A549 (cell line): ENCODE data around the gene NOTCH2.
"Not testable (repeated sequence)": the region's sequence is repeated elsewhere in the genome, so short reads cannot be mapped to it uniquely, and the experiment has no call there.

Experiments used
- CHD2 ChIP-seq: fragments of 150-350 bp; IDR thresholded peaks from 2 replicates; pipeline ENCODE4 v1.6.1; 2014; ENCODE audit warnings: low read length; ENCODE audit not compliant: partially characterized antibody
- EP300 ChIP-seq, 2 experiments: fragments of >200 bp; sonication (Bioruptor Twin); formaldehyde crosslinking; IDR thresholded peaks; 2 replicates in 1 of 2; 3 replicates in 1 of 2; pipeline ENCODE4 v1.6.1; 2016 to 2017
- JUNB ChIP-seq: fragments of >200 bp; sonication (Bioruptor Twin); formaldehyde crosslinking; IDR thresholded peaks from 2 replicates; pipeline ENCODE4 v1.6.1; 2016
- KDM1A ChIP-seq: fragments of 200-600 bp; sonication (generic); IDR thresholded peaks from 2 replicates; pipeline ENCODE4 v1.6.1; 2016; ENCODE audit warnings: low read depth, mild to moderate bottlenecking
- NR3C1 ChIP-seq: fragments of >200 bp; sonication (Bioruptor Twin); formaldehyde crosslinking; IDR thresholded peaks from 3 replicates; pipeline ENCODE4 v1.6.1; 2017
- POLR2A ChIP-seq: IDR thresholded peaks from 2 replicates; pipeline ENCODE4 v1.6.1; 2012; ENCODE audit warnings: mild to moderate bottlenecking, low read length
- RAD21 ChIP-seq, 2 experiments: fragments of >200 bp in 1 of 2; sonication (Bioruptor Twin) in 1 of 2; formaldehyde crosslinking in 1 of 2; IDR thresholded peaks in 1 of 2; conservative IDR thresholded peaks in 1 of 2; 2 replicates in 1 of 2; 3 replicates in 1 of 2; pipeline ENCODE4 v1.6.1; 2012 to 2018; ENCODE audit warnings: inconsistent platforms in 1 of 2
- RNF2 ChIP-seq: fragments of 200-600 bp; sonication (generic); IDR thresholded peaks from 2 replicates; pipeline ENCODE4 v1.6.1; 2016; ENCODE audit warnings: low read depth, mild to moderate bottlenecking, antibody characterized with exemption, moderate library complexity, borderline replicate concordance
- SMC3 ChIP-seq: fragments of >200 bp; sonication (Bioruptor Twin); formaldehyde crosslinking; IDR thresholded peaks from 3 replicates; pipeline ENCODE4 v1.6.1; 2018; ENCODE audit warnings: inconsistent platforms
- ZSCAN20 ChIP-seq: fragments of 250-450 bp; sonication (Bioruptor Pico); IDR thresholded peaks from 2 replicates; pipeline ENCODE4 v1.8.0; 2022; ENCODE audit warnings: mild to moderate bottlenecking, moderate library complexity
- TF ChIP-seq, protein P1 (sequence below): fragments of >200 bp; sonication (Bioruptor Twin); formaldehyde crosslinking; IDR thresholded peaks from 3 replicates; pipeline ENCODE4 v1.5.1; 2016
- TF ChIP-seq, protein P2 (sequence below): fragments of 150-350 bp; IDR thresholded peaks from 2 replicates; pipeline ENCODE4 v1.6.1; 2014; ENCODE audit warnings: low read depth, mild to moderate bottlenecking, low read length

DNA sequence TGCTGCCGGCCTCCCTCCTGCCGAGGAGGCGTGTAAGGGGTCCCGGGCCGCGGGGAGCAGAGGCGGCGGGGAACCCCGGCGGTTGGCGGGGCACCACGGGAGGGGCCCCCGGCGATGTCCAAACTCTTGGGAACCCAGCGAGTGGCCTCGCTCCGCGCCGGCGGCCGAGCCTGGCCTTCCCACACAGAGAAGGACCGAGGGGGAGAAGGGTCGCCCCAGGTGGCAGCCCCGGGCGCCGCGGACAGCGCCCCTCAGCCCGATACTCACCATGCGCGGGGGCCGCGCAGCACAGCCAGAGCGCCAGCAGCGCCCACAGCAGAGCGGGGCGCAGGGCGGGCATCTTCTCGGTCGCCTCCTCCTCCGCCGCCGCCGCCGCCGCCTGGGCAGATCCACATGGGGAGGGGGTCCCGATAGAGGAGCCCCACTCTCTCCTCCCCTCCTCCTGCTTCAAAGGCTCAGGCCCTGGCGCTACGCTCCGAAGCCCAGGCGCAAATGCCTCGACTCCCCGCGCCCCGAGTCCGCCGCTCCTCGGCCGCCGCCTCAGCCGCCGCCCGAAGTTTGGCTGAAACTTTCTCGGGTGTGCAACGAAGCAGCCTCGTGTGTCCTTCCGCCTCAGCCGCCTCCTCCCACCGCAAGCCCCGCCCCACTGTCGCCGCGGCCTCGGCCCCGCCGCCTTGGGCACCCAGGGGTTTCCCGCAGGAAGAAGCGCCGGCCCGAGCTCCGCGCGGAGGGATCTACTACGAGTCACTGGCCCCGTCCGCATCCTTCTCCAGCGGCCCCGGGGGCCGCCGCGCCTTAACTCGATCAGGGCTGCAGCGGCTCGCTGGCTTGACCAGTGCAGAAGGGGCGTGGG, at the start of gene NOTCH2:
- TF ChIP-seq, protein P1, sequence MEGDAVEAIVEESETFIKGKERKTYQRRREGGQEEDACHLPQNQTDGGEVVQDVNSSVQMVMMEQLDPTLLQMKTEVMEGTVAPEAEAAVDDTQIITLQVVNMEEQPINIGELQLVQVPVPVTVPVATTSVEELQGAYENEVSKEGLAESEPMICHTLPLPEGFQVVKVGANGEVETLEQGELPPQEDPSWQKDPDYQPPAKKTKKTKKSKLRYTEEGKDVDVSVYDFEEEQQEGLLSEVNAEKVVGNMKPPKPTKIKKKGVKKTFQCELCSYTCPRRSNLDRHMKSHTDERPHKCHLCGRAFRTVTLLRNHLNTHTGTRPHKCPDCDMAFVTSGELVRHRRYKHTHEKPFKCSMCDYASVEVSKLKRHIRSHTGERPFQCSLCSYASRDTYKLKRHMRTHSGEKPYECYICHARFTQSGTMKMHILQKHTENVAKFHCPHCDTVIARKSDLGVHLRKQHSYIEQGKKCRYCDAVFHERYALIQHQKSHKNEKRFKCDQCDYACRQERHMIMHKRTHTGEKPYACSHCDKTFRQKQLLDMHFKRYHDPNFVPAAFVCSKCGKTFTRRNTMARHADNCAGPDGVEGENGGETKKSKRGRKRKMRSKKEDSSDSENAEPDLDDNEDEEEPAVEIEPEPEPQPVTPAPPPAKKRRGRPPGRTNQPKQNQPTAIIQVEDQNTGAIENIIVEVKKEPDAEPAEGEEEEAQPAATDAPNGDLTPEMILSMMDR = not testable (repeated sequence)
- not testable (repeated sequence) for TF ChIP-seq POLR2A; CHD2; ZSCAN20 (CRISPR knock-in tag); SMC3; EP300 (IDR thresholded peaks at IDR 0.05); KDM1A; NR3C1; RAD21 (conservative IDR thresholded peaks at IDR 0.05 in 1 of 2, IDR thresholded peaks at IDR 0.05 in 1 of 2); RNF2; JUNB
- TF ChIP-seq, protein P2, sequence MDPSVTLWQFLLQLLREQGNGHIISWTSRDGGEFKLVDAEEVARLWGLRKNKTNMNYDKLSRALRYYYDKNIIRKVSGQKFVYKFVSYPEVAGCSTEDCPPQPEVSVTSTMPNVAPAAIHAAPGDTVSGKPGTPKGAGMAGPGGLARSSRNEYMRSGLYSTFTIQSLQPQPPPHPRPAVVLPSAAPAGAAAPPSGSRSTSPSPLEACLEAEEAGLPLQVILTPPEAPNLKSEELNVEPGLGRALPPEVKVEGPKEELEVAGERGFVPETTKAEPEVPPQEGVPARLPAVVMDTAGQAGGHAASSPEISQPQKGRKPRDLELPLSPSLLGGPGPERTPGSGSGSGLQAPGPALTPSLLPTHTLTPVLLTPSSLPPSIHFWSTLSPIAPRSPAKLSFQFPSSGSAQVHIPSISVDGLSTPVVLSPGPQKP = not testable (repeated sequence)
